K562 (cell line): ENCODE measurements around the gene CNOT4. TPM values are rescaled to one million over a fixed set of nuclear protein-coding genes. Genes with fewer than 3 reads are reported as not detected.

ENCODE experiments used
- ATAC-seq: fragments of 200-7000 bp; cut with Tn5 transposase; 3 replicates; pipeline ENCODE4 v1.9.1; 2020; ENCODE audit warnings: moderate library complexity
- BruUV-seq: library from RNA; stranded (reverse); fragments of 400-500 nt; replicated peaks from 2 replicates; lab custom pipeline; 2021; lab: Mats Ljungman, UMichigan
- CTCF ChIA-PET: fragments of 300-600 bp; formaldehyde crosslinking; extraction: SDS; loops from one replicate; lab custom pipeline; 2021; ENCODE audit warnings: low intra/inter-chr PET ratio; lab: Yijun Ruan, JAX
- POLR2A ChIA-PET: fragments of 300-600, 350-650 bp; sonication (Branson Sonifier 250); formaldehyde crosslinking; extraction: SDS; loops from one replicate; lab custom pipeline; 2021; ENCODE audit warnings: antibody characterized with exemption, inconsistent platforms; lab: Yijun Ruan, JAX
- DNase-seq, 4 experiments: peaks; one replicate each; pipeline versions ENCODE4 v3.0.0 to v3.0.0-alpha.2; 2011 to 2018; ENCODE audit warnings: low spot score in 3 of 4, mixed read lengths in 3 of 4; ENCODE audit errors: extremely low read depth in 1 of 4
- FAIRE-seq: peaks from 2 replicates; lab custom pipeline; 2011; peaks lifted over from hg19 to GRCh38; lab: Jason Lieb, UNC
- H2AFZ ChIP-seq: 2 replicates; pipeline ENCODE4 v1.6.0; 2011; ENCODE audit warnings: low read depth, low read length, control low read depth, inconsistent platforms
- H3K27ac ChIP-seq: fragments of 200-600 bp; 3 replicates; pipeline ENCODE4 v1.8.0; 2011; ENCODE audit warnings: low read depth, mild to moderate bottlenecking, control low read depth, inconsistent platforms, low read length, moderate library complexity, mixed read lengths; ENCODE audit errors: extremely low read depth
- H3K27me3 ChIP-seq, 2 experiments: fragments of 300-600 bp in 1 of 2; 2 replicates in 1 of 2; 3 replicates in 1 of 2; pipeline versions ENCODE4 v1.6.0 to v1.8.0; 2011; ENCODE audit warnings: inconsistent platforms in 2 of 2, low read length in 2 of 2, mild to moderate bottlenecking in 1 of 2, mixed read lengths in 1 of 2, moderate library complexity in 1 of 2; ENCODE audit not compliant: control insufficient read depth in 2 of 2, insufficient read depth in 2 of 2
- H3K36me3 ChIP-seq: fragments of 300-600 bp; 3 replicates; pipeline ENCODE4 v1.8.0; 2011; ENCODE audit warnings: mild to moderate bottlenecking, low read length, inconsistent platforms; ENCODE audit not compliant: control insufficient read depth, insufficient read depth
- H3K4me1 ChIP-seq, 2 experiments: fragments of 200-600 bp in 1 of 2; replicated peaks in 1 of 2; 2 replicates in 1 of 2; 3 replicates in 1 of 2; pipeline versions ENCODE4 v1.5.1 to v1.8.0; 2011; ENCODE audit warnings: inconsistent platforms in 2 of 2, low read length in 2 of 2, mild to moderate bottlenecking in 1 of 2, mixed read lengths in 1 of 2, moderate library complexity in 1 of 2; ENCODE audit not compliant: control insufficient read depth in 2 of 2, insufficient read depth in 2 of 2
- H3K4me2 ChIP-seq: 2 replicates; pipeline ENCODE4 v1.6.1; 2011; ENCODE audit warnings: low read length, control low read depth, inconsistent platforms, mixed read lengths; ENCODE audit not compliant: insufficient read depth
- H3K4me3 ChIP-seq: fragments of 200-600 bp; sonication (generic), shearing (Covaris generic); 2 replicates; pipeline ENCODE4 v1.5.1; 2016; ENCODE audit warnings: control low read depth, inconsistent platforms
- H3K79me2 ChIP-seq: fragments of 200-600 bp; 3 replicates; pipeline ENCODE4 v1.8.0; 2011; ENCODE audit warnings: low read length, inconsistent platforms; ENCODE audit not compliant: control insufficient read depth, insufficient read depth
- H3K9ac ChIP-seq, 2 experiments: 2 replicates each; pipeline versions ENCODE4 v1.6.0 to v1.6.1; 2011; ENCODE audit warnings: low read depth in 2 of 2, low read length in 2 of 2, control low read depth in 1 of 2, inconsistent platforms in 1 of 2, mild to moderate bottlenecking in 1 of 2, mixed read lengths in 1 of 2; ENCODE audit not compliant: insufficient read depth in 1 of 2
- H3K9me1 ChIP-seq: one replicate; pipeline ENCODE4 v1.6.0; 2011; ENCODE audit warnings: inconsistent platforms, mild to moderate bottlenecking, low read length, moderate library complexity; ENCODE audit not compliant: control insufficient read depth, insufficient read depth
- H3K9me3 ChIP-seq: replicated peaks from 2 replicates; pipeline ENCODE4 v1.5.1; 2011; ENCODE audit warnings: low read depth, low read length, inconsistent platforms; ENCODE audit not compliant: control insufficient read depth, insufficient read depth
- H4K20me1 ChIP-seq: replicated peaks from 2 replicates; pipeline ENCODE4 v1.6.1; 2011; ENCODE audit warnings: low read length, inconsistent platforms, mixed read lengths; ENCODE audit not compliant: control insufficient read depth, insufficient read depth
- AFF4 ChIP-seq: sonication (generic); formaldehyde crosslinking; IDR thresholded peaks from 2 replicates; pipeline ENCODE4 v1.8.0; 2023; ENCODE audit warnings: mild to moderate bottlenecking, missing genetic modification reagents
- HINFP ChIP-seq: fragments of 450-650 bp; conservative IDR thresholded peaks from 2 replicates; pipeline ENCODE4 v1.6.1; 2016; ENCODE audit warnings: missing genetic modification characterization, low read depth, mild to moderate bottlenecking, control low read depth, missing compliant biosample characterization
- MEF2D ChIP-seq: conservative IDR thresholded peaks from 2 replicates; pipeline ENCODE4 v1.6.1; 2016; ENCODE audit warnings: low read depth, missing genetic modification characterization, missing compliant biosample characterization
- PHF8 ChIP-seq: fragments of 200-600 bp; sonication (generic); IDR thresholded peaks from 2 replicates; pipeline ENCODE4 v1.6.1; 2012; ENCODE audit warnings: mixed run types, mild to moderate bottlenecking, inconsistent platforms, low read length, moderate library complexity, borderline replicate concordance
- POLR2B ChIP-seq: fragments of 450-650 bp; IDR thresholded peaks from 2 replicates; pipeline ENCODE4 v1.6.1; 2018; ENCODE audit warnings: low read depth; ENCODE audit not compliant: partially characterized antibody
- PTRF ChIP-seq: fragments of 450-650 bp; IDR thresholded peaks from 2 replicates; pipeline ENCODE4 v1.6.1; 2016; ENCODE audit warnings: mild to moderate bottlenecking, missing genetic modification characterization, missing compliant biosample characterization
- ZNF57 ChIP-seq: fragments of 450-650 bp; formaldehyde crosslinking; IDR thresholded peaks from 2 replicates; pipeline ENCODE4 v1.4.0; 2020; ENCODE audit warnings: mild to moderate bottlenecking, moderate library complexity
- WGBS: fragments of 100-300 bp; shearing (Covaris generic); methylation state at CpG from one replicate; pipeline ENCODE4 v1.1.6; 2016; ENCODE audit warnings: low coverage, mixed read lengths; ENCODE audit not compliant: insufficient coverage; ENCODE audit errors: missing lambda C conversion rate; 5-methylcytosine and 5-hydroxymethylcytosine counted together
- in situ Hi-C: fragments of 300-500 bp; cut with MboI; formaldehyde crosslinking; loops from 4 replicates; pipeline ENCODE4 v1.15.0; 2018; ENCODE audit warnings: inconsistent platforms, mixed read lengths
- intact Hi-C: fragments of 100-400 bp; cut with micrococcal nuclease; formaldehyde crosslinking; loops from 2 replicates; pipeline ENCODE4 v1.14.2; 2022
- polyA plus RNA-seq, 8 experiments: library from polyadenylated mRNA; depleted of rRNA in 4 of 8; stranded (reverse) in 5 of 8; unstranded in 3 of 8; fragments of >200 nt; fragmentation: Nextera tagmentation in 2 of 8; fragmentation: Illumina TruSeq in 1 of 8; extraction: Ambion mirVana in 2 of 8; extraction: Trizol in 1 of 8; gene quantifications; 2 replicates each; pipeline versions ENCODE4 v1.2.1 to v1.2.3, GENCODE V29; 2011 to 2014; ENCODE audit warnings: inconsistent platforms in 1 of 8, missing spikeins in 1 of 8
- total RNA-seq, 7 experiments: library from RNA; depleted of rRNA in 6 of 7; stranded (reverse); fragments of >200 nt in 6 of 7; fragmentation: Illumina TruSeq in 2 of 7; extraction: Trizol in 2 of 7; gene quantifications; 2 replicates each; pipeline versions ENCODE4 v1.2.1 to v1.2.3, GENCODE V29; 2011 to 2021; ENCODE audit warnings: low replicate concordance in 1 of 7
- TF ChIP-seq, protein P1 (sequence below): fragments of 250-450 bp; sonication (Bioruptor Pico); IDR thresholded peaks from 2 replicates; pipeline ENCODE4 v1.9.0; 2021; ENCODE audit warnings: mild to moderate bottlenecking

The CNOT4 gene
- total and polyA plus RNA-seq, 9 of the 15 experiments (the other 6 are each of a cell fraction or from before 2014, with no cell fraction given) = 8.6 to 24.1 (median 15.4) TPM

DNA sequence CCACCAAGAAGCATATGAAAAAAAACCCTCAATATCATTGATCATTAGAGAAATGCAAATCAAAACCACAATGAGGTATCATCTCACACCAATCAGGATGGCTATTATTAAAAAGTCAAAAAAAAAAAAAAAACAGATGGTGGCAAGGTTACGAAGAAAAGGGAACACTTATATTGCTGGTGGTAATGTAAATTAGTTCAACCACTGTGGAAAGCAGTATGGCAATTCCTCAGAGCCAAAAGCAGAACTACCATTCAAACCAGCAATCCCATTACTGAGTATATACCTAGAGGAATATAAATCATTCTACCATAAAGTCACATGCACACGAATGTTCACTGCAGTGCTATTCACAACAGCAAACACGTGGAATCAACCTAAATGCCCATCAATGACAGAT lies 46.0 kb downstream of the CNOT4 start:
- FAIRE-seq = no peak
- POLR2A ChIA-PET = no interaction called here
- H4K20me1 ChIP-seq = peaks cover 15% of the 10 kb centered on the region

GRCh38 chr7:135459951-135460567 lies 49.8 kb downstream of the CNOT4 start:
- no peak overlapping the region for H3K27ac ChIP-seq
- intact Hi-C loops = no loop called here

More for the DNA sequence above, 46.0 kb downstream of the CNOT4 start:
- WGBS = 71% methylated on average over 3 of the region's 3 CpGs
- CTCF ChIA-PET = no interaction called here
- BruUV-seq = no TSS peak
- ATAC-seq (no peak), DNase-seq (no peak)
- Histone ChIP-seq H3K9me3 (no peaks in the 10 kb centered on the region), H3K4me1 (peaks cover 5 to 6% of the 10 kb centered on the region in 2 experiments; a peak in 4 of 5 replicates), H2AFZ (no peak overlapping the region), H3K4me3 (no peak overlapping the region), H3K9ac (no peak overlapping the region), H3K27ac (no peak overlapping the region), H3K9me1 (no peaks in the 10 kb centered on the region), H3K4me2 (no peak overlapping the region), H3K79me2 (peaks cover 69% of the 10 kb centered on the region), H3K36me3 (no peaks in the 10 kb centered on the region), H3K27me3 (no peaks in the 10 kb centered on the region)
- TF ChIP-seq, protein P1, sequence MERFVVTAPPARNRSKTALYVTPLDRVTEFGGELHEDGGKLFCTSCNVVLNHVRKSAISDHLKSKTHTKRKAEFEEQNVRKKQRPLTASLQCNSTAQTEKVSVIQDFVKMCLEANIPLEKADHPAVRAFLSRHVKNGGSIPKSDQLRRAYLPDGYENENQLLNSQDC = no peak
- TF ChIP-seq PHF8 = no peak
- TF ChIP-seq MEF2D (tag) = no peak
- no peak for TF ChIP-seq PTRF (tag)
- no peak for TF ChIP-seq ZNF57 (CRISPR knock-in tag)
- TF ChIP-seq POLR2B = no peak
- intact Hi-C loops = no loop called here
- in situ Hi-C loops = no loop called here

More at GRCh38 chr7:135459951-135460567, 49.8 kb downstream of the CNOT4 start:
- Histone ChIP-seq H3K36me3 (no peaks in the 10 kb centered on the region), H3K9me1 (no peaks in the 10 kb centered on the region), H3K4me2 (no peak overlapping the region), H3K4me1 (peaks cover 0 to 4% of the 10 kb centered on the region in 2 experiments; a peak in 2 of 5 replicates), H4K20me1 (peaks cover 15% of the 10 kb centered on the region), H3K9me3 (no peaks in the 10 kb centered on the region), H3K9ac (no peak overlapping the region), H3K27me3 (no peaks in the 10 kb centered on the region), H2AFZ (no peak overlapping the region), H3K79me2 (peaks cover 80% of the 10 kb centered on the region), H3K4me3 (no peak overlapping the region)
- no TSS peak for BruUV-seq
- POLR2A ChIA-PET = interaction anchor here (1.4 to 1.6 kb wide), 3 partner anchors 8 to 22 kb away, joined by 4 to 5 read pairs (median 5); no protein-coding TSS in a partner anchor
- ATAC-seq (peak; percentile 16), DNase-seq (no peak), FAIRE-seq (no peak)
- CTCF ChIA-PET = no interaction called here
- in situ Hi-C loops = no loop called here
- WGBS = 71% methylated on average over 4 of the region's 4 CpGs
- TF ChIP-seq HINFP (tag) = peak; percentile 39; the same call in 1 of the 2 replicates
- TF ChIP-seq AFF4 = no peak
- TF ChIP-seq, all 486 proteins: peak for 1
